ENCODE results near the gene FTCD. TPM values are rescaled to one million over a fixed set of nuclear protein-coding genes. Genes with fewer than 3 reads are reported as not detected.

The FTCD gene
- 1.0 and 1.4 TPM in 2 replicates for polyA plus RNA-seq (2013)

DNA sequence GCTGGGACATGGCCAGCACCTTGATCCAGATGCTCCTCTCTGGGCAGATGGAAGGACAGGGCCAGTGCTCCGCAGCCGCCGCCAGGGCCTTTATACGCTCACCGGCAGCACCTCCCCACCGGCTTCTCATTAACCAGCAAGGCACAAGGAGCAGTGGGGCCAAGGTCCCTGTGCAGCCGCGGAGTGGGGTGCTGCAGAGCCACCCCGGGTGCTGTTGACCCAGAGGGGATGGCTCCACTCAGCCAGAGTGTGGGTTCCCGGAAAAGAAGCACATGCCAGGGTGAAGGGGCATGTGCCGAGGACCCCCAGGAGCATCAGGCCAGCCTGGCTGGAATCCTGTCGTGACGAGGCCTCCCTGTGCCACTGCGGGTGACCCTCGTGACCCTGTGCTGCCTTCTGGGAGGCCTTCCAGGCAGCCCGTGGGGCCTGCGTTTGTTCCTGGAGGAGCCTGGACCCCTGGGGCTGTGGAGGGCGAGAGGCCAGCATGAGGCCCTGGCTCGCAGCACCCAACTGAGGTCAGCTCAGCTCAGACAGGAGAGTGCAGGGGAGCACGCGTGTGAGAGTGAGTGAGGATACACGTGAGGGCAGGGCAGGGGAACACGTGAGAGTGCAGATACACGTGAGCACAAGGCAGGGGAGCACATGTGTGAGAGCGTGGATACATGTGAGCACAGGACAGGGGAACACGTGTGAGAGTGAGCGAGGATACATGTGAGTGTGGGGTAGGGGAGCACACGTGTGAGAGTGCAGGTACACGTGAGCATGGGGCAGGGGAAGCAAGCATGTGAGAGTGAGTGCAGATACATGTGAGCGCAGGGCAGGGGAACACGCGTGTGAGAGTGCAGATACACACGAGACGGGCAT lies at the start of gene FTCD:
FTCD (minus strand) TSS at position 66 of the 864 bp plus-strand sequence; CDS start at position 10, 56 bp downstream.
- no peak within 1 kb of the TSS for H4K8ac ChIP-seq (ENCODE audit: low read depth, low read length)
- no peak within 1 kb of the TSS for H2BK5ac ChIP-seq (ENCODE audit: low read depth, low read length, poor library complexity)
- no peak within 1 kb of the TSS for H2AK5ac ChIP-seq (ENCODE audit: low read length)
- no peaks in the 10 kb centered on the region for H3K79me1 ChIP-seq (ENCODE audit: low read length)
- H3K4ac ChIP-seq (ENCODE audit: low read depth, low read length) = no peak within 1 kb of the TSS
- H3K14ac ChIP-seq (ENCODE audit: low read length) = no peak within 1 kb of the TSS
- peaks cover 6 to 13% of the 10 kb centered on the region in 2 experiments for H3K4me1 ChIP-seq (ENCODE audit: control insufficient read depth in 1 of 2, insufficient read depth in 2 of 2, low read length in 2 of 2)
- no peak within 1 kb of the TSS for H2BK120ac ChIP-seq (ENCODE audit: insufficient read depth, low read length, poor library complexity)
- DNase-seq = no peak
- peaks cover 2% of the 10 kb centered on the region for H3K79me2 ChIP-seq (ENCODE audit: control insufficient read depth, insufficient read depth, low read length, poor library complexity)
- H3K4me2 ChIP-seq (ENCODE audit: low read length) = no peak within 1 kb of the TSS
- H3K27me3 ChIP-seq (ENCODE audit: insufficient read depth, low read length) = no peaks in the 10 kb centered on the region
- H3K4me3 ChIP-seq (ENCODE audit: low read depth, low read length) = peak within 1 kb of the TSS; percentile 14
- H2AFZ ChIP-seq (ENCODE audit: insufficient read depth, low read length, poor library complexity) = no peak within 1 kb of the TSS
- H3K9me3 ChIP-seq (ENCODE audit: insufficient read depth, low read depth, low read length) = no peaks in the 10 kb centered on the region
- H3K36me3 ChIP-seq (ENCODE audit: control insufficient read depth in 1 of 2, insufficient read depth in 2 of 2, low read length in 2 of 2) = peaks cover 2 to 5% of the 10 kb centered on the region in 2 experiments
- no CpG with 5 or more reads among the region's 34 CpGs for WGBS (ENCODE audit: extremely low coverage, insufficient coverage, insufficient read length)
- no peak within 1 kb of the TSS for H3K9ac ChIP-seq (ENCODE audit: low read length)
- no peak within 1 kb of the TSS for H4K91ac ChIP-seq (ENCODE audit: low read depth, low read length)
- H2BK12ac ChIP-seq (ENCODE audit: low read length) = no peak within 1 kb of the TSS
- H3K18ac ChIP-seq (ENCODE audit: low read length) = no peak within 1 kb of the TSS
- H4K12ac ChIP-seq (ENCODE audit: low read depth, low read length) = no peak within 1 kb of the TSS
- no peak within 1 kb of the TSS for H3K27ac ChIP-seq (ENCODE audit: low read depth, low read length)
- peak within 1 kb of the TSS; percentile 28 for H3K23ac ChIP-seq (ENCODE audit: low read length)

GRCh38 chr21:46205166-46205565 lies 49.8 kb upstream of the FTCD start:
- H3K9ac ChIP-seq (ENCODE audit: low read length) = no peak overlapping the region
- H3K27me3 ChIP-seq (ENCODE audit: insufficient read depth, low read length) = no peaks in the 10 kb centered on the region
- no peak overlapping the region for H3K23ac ChIP-seq (ENCODE audit: low read length)
- H3K14ac ChIP-seq (ENCODE audit: low read length) = no peak overlapping the region
- no peak for DNase-seq
- no peak overlapping the region for H3K4ac ChIP-seq (ENCODE audit: low read depth, low read length)
- no peaks in the 10 kb centered on the region for H3K79me1 ChIP-seq (ENCODE audit: low read length)
- H3K18ac ChIP-seq (ENCODE audit: low read length) = no peak overlapping the region
- H2BK5ac ChIP-seq (ENCODE audit: low read depth, low read length, poor library complexity) = no peak overlapping the region
- H3K27ac ChIP-seq (ENCODE audit: low read depth, low read length) = no peak overlapping the region
- H3K4me3 ChIP-seq (ENCODE audit: low read depth, low read length) = no peak overlapping the region
- H3K4me2 ChIP-seq (ENCODE audit: low read length) = no peak overlapping the region
- no peak overlapping the region for H4K8ac ChIP-seq (ENCODE audit: low read depth, low read length)
- peaks cover 65% of the 10 kb centered on the region in 2 experiments for H3K36me3 ChIP-seq (ENCODE audit: control insufficient read depth in 1 of 2, insufficient read depth in 2 of 2, low read length in 2 of 2)
- no CpG with 5 or more reads among the region's 18 CpGs for WGBS (ENCODE audit: extremely low coverage, insufficient coverage, insufficient read length)
- H2AK5ac ChIP-seq (ENCODE audit: low read length) = no peak overlapping the region
- H4K12ac ChIP-seq (ENCODE audit: low read depth, low read length) = no peak overlapping the region
- H2AFZ ChIP-seq (ENCODE audit: insufficient read depth, low read length, poor library complexity) = no peak overlapping the region
- no peak overlapping the region for H2BK120ac ChIP-seq (ENCODE audit: insufficient read depth, low read length, poor library complexity)
- H3K4me1 ChIP-seq (ENCODE audit: control insufficient read depth in 1 of 2, insufficient read depth in 2 of 2, low read length in 2 of 2) = no peaks in the 10 kb centered on the region
- H3K9me3 ChIP-seq (ENCODE audit: insufficient read depth, low read depth, low read length) = no peaks in the 10 kb centered on the region
- H2BK12ac ChIP-seq (ENCODE audit: low read length) = no peak overlapping the region
- no peaks in the 10 kb centered on the region for H3K79me2 ChIP-seq (ENCODE audit: control insufficient read depth, insufficient read depth, low read length, poor library complexity)
- no peak overlapping the region for H4K91ac ChIP-seq (ENCODE audit: low read depth, low read length)

- no peak overlapping the region for H3K27ac ChIP-seq (ENCODE audit: low read depth, low read length)
- no peak overlapping the region for H4K12ac ChIP-seq (ENCODE audit: low read depth, low read length)
- H3K9ac ChIP-seq (ENCODE audit: low read length) = no peak overlapping the region
- no peak overlapping the region for H3K4me3 ChIP-seq (ENCODE audit: low read depth, low read length)
- H3K79me2 ChIP-seq (ENCODE audit: control insufficient read depth, insufficient read depth, low read length, poor library complexity) = no peaks in the 10 kb centered on the region
- DNase-seq = no peak
- no peak overlapping the region for H4K91ac ChIP-seq (ENCODE audit: low read depth, low read length)
- no peak overlapping the region for H2BK12ac ChIP-seq (ENCODE audit: low read length)
- no peak overlapping the region for H3K4me2 ChIP-seq (ENCODE audit: low read length)
- H3K4me1 ChIP-seq (ENCODE audit: control insufficient read depth in 1 of 2, insufficient read depth in 2 of 2, low read length in 2 of 2) = no peaks in the 10 kb centered on the region
- H3K27me3 ChIP-seq (ENCODE audit: insufficient read depth, low read length) = no peaks in the 10 kb centered on the region
- H3K18ac ChIP-seq (ENCODE audit: low read length) = no peak overlapping the region
- peaks cover 50 to 56% of the 10 kb centered on the region in 2 experiments for H3K36me3 ChIP-seq (ENCODE audit: control insufficient read depth in 1 of 2, insufficient read depth in 2 of 2, low read length in 2 of 2)
- H4K8ac ChIP-seq (ENCODE audit: low read depth, low read length) = no peak overlapping the region
- H3K23ac ChIP-seq (ENCODE audit: low read length) = no peak overlapping the region
- WGBS (ENCODE audit: extremely low coverage, insufficient coverage, insufficient read length) = no CpG with 5 or more reads among the region's 8 CpGs
- H3K14ac ChIP-seq (ENCODE audit: low read length) = no peak overlapping the region
- no peaks in the 10 kb centered on the region for H3K9me3 ChIP-seq (ENCODE audit: insufficient read depth, low read depth, low read length)
- H3K4ac ChIP-seq (ENCODE audit: low read depth, low read length) = no peak overlapping the region
- H3K79me1 ChIP-seq (ENCODE audit: low read length) = no peaks in the 10 kb centered on the region
- H2AFZ ChIP-seq (ENCODE audit: insufficient read depth, low read length, poor library complexity) = no peak overlapping the region
- H2BK5ac ChIP-seq (ENCODE audit: low read depth, low read length, poor library complexity) = no peak overlapping the region
- H2BK120ac ChIP-seq (ENCODE audit: insufficient read depth, low read length, poor library complexity) = no peak overlapping the region
- H2AK5ac ChIP-seq (ENCODE audit: low read length) = no peak overlapping the region
Observed at GRCh38 chr21:46203203-46203600, 47.8 kb upstream of the FTCD start.

GRCh38 chr21:46202592-46203202 lies 47.3 kb upstream of the FTCD start:
- no peak overlapping the region for H3K4me3 ChIP-seq (ENCODE audit: low read depth, low read length)
- no peak overlapping the region for H4K12ac ChIP-seq (ENCODE audit: low read depth, low read length)
- H3K27me3 ChIP-seq (ENCODE audit: insufficient read depth, low read length) = no peaks in the 10 kb centered on the region
- no peak overlapping the region for H2BK12ac ChIP-seq (ENCODE audit: low read length)
- no peak overlapping the region for H2BK120ac ChIP-seq (ENCODE audit: insufficient read depth, low read length, poor library complexity)
- H4K8ac ChIP-seq (ENCODE audit: low read depth, low read length) = no peak overlapping the region
- no CpG with 5 or more reads among the region's 6 CpGs for WGBS (ENCODE audit: extremely low coverage, insufficient coverage, insufficient read length)
- no peak overlapping the region for H2AFZ ChIP-seq (ENCODE audit: insufficient read depth, low read length, poor library complexity)
- H3K79me2 ChIP-seq (ENCODE audit: control insufficient read depth, insufficient read depth, low read length, poor library complexity) = no peaks in the 10 kb centered on the region
- H3K4me1 ChIP-seq (ENCODE audit: control insufficient read depth in 1 of 2, insufficient read depth in 2 of 2, low read length in 2 of 2) = no peaks in the 10 kb centered on the region
- H3K14ac ChIP-seq (ENCODE audit: low read length) = no peak overlapping the region
- DNase-seq = peak; percentile 84 to 88
- H3K9me3 ChIP-seq (ENCODE audit: insufficient read depth, low read depth, low read length) = no peaks in the 10 kb centered on the region
- H3K23ac ChIP-seq (ENCODE audit: low read length) = no peak overlapping the region
- no peak overlapping the region for H3K27ac ChIP-seq (ENCODE audit: low read depth, low read length)
- H2AK5ac ChIP-seq (ENCODE audit: low read length) = no peak overlapping the region
- no peak overlapping the region for H3K4ac ChIP-seq (ENCODE audit: low read depth, low read length)
- no peaks in the 10 kb centered on the region for H3K79me1 ChIP-seq (ENCODE audit: low read length)
- no peak overlapping the region for H4K91ac ChIP-seq (ENCODE audit: low read depth, low read length)
- H2BK5ac ChIP-seq (ENCODE audit: low read depth, low read length, poor library complexity) = no peak overlapping the region
- no peak overlapping the region for H3K9ac ChIP-seq (ENCODE audit: low read length)
- no peak overlapping the region for H3K4me2 ChIP-seq (ENCODE audit: low read length)
- no peak overlapping the region for H3K18ac ChIP-seq (ENCODE audit: low read length)
- peaks cover 46 to 53% of the 10 kb centered on the region in 2 experiments for H3K36me3 ChIP-seq (ENCODE audit: control insufficient read depth in 1 of 2, insufficient read depth in 2 of 2, low read length in 2 of 2)
